CD4-positive, alpha-beta memory T cell (primary cell): ENCODE results near the gene CA7. TPM values are rescaled to one million over a fixed set of nuclear protein-coding genes. Genes with fewer than 3 reads are reported as not detected.
"Not testable (repeated sequence)": the region's sequence is repeated elsewhere in the genome, so short reads cannot be mapped to it uniquely, and the experiment has no call there.

Source experiments
- CTCF ChIA-PET: fragments of 350-600 bp; sonication (Branson Sonifier 250); formaldehyde crosslinking; loops from one replicate; lab custom pipeline; 2021; ENCODE audit warnings: inconsistent platforms; ENCODE audit not compliant: partially characterized antibody; lab: Charles Lee
- POLR2A ChIA-PET: fragments of 350-600 bp; sonication (Branson Sonifier 250); formaldehyde crosslinking; loops from one replicate; lab custom pipeline; 2021; ENCODE audit not compliant: partially characterized antibody; lab: Charles Lee
- DNase-seq, 5 donors: peaks; one replicate each; pipeline versions ENCODE4 v3.0.0 to v3.0.0-alpha.2; 2020 to 2022; ENCODE audit warnings: mixed read lengths in 1 of 5
- H3K27ac ChIP-seq: one replicate; pipeline ENCODE4 v1.7.0; 2013; ENCODE audit warnings: low read depth, low read length
- H3K27me3 ChIP-seq: 2 replicates; pipeline ENCODE4 v1.7.0; 2013; ENCODE audit warnings: mild to moderate bottlenecking, low read length, moderate library complexity; ENCODE audit not compliant: insufficient read depth
- H3K36me3 ChIP-seq: 2 replicates; pipeline ENCODE4 v1.7.0; 2013; ENCODE audit warnings: mild to moderate bottlenecking, low read length, moderate library complexity; ENCODE audit not compliant: insufficient read depth
- H3K4me1 ChIP-seq: 2 replicates; pipeline ENCODE4 v1.7.0; 2013; ENCODE audit warnings: mild to moderate bottlenecking, low read length, moderate library complexity; ENCODE audit not compliant: insufficient read depth
- H3K4me3 ChIP-seq, 2 donors: one replicate each; pipeline ENCODE4 v1.7.0; 2013; ENCODE audit warnings: low read length in 2 of 2, mild to moderate bottlenecking in 1 of 2
- H3K9me3 ChIP-seq, 2 donors: one replicate each; pipeline ENCODE4 v1.7.0; 2013; ENCODE audit warnings: low read length in 2 of 2, control low read depth in 1 of 2; ENCODE audit not compliant: control insufficient read depth in 1 of 2
- H3K27ac Mint-ChIP-seq, 7 donors: one replicate each; pipeline ENCODE4 v1.8.0; 2020 to 2021; ENCODE audit warnings: mixed read lengths in 7 of 7, mild to moderate bottlenecking in 6 of 7, inconsistent platforms in 3 of 7, moderate library complexity in 3 of 7
- H3K27me3 Mint-ChIP-seq, 2 donors: one replicate each; pipeline ENCODE4 v1.8.0; 2020 to 2021; ENCODE audit warnings: mixed read lengths in 2 of 2
- H3K36me3 Mint-ChIP-seq, 2 donors: one replicate each; pipeline ENCODE4 v1.8.0; 2020 to 2021; ENCODE audit warnings: mixed read lengths in 2 of 2, inconsistent platforms in 1 of 2, mild to moderate bottlenecking in 1 of 2
- H3K4me1 Mint-ChIP-seq, 4 donors: one replicate each; pipeline ENCODE4 v1.8.0; 2020 to 2021; ENCODE audit warnings: mixed read lengths in 4 of 4, mild to moderate bottlenecking in 1 of 4
- H3K4me3 Mint-ChIP-seq, 8 donors: one replicate each; pipeline ENCODE4 v1.8.0; 2020 to 2021; ENCODE audit warnings: mixed read lengths in 8 of 8, mild to moderate bottlenecking in 7 of 8, moderate library complexity in 6 of 8, inconsistent platforms in 3 of 8
- H3K9me3 Mint-ChIP-seq, 8 donors: one replicate each; pipeline ENCODE4 v1.8.0; 2020 to 2021; ENCODE audit warnings: mixed read lengths in 8 of 8, mild to moderate bottlenecking in 5 of 8, inconsistent platforms in 3 of 8, moderate library complexity in 1 of 8
- intact Hi-C: fragments of 100-400 bp; cut with micrococcal nuclease; formaldehyde crosslinking; loops from one replicate; pipeline ENCODE4 v1.15.1; 2023
- polyA plus RNA-seq, 2 donors: library from polyadenylated mRNA; unstranded; fragments of 300-500 nt; fragmentation: Illumina TruSeq; gene quantifications; one replicate each; pipeline ENCODE4 v1.2.3, GENCODE V29; 2021
- total RNA-seq, 2 experiments: library from RNA; stranded (reverse); gene quantifications; one replicate each; pipeline ENCODE4 v1.2.3, GENCODE V29; 2021

The CA7 gene
- total and polyA plus RNA-seq, 4 experiments from 2014 or later: not detected

- H3K27me3 Mint-ChIP-seq: no peaks in the 10 kb centered on the region
- Histone ChIP-seq H3K36me3 (no peaks in the 10 kb centered on the region), H3K4me3 (no peak overlapping the region), H3K27ac (no peak overlapping the region), H3K4me1 (no peaks in the 10 kb centered on the region), H3K27me3 (no peaks in the 10 kb centered on the region), H3K9me3 (no peaks in the 10 kb centered on the region)
- H3K9me3 Mint-ChIP-seq: no peaks in the 10 kb centered on the region
- peak overlapping the region in 1 of 7 donors; percentile 57 for H3K27ac Mint-ChIP-seq
- no peak overlapping the region for H3K4me3 Mint-ChIP-seq
- H3K4me1 Mint-ChIP-seq: no peaks in the 10 kb centered on the region
- DNase-seq: no peak
- intact Hi-C loops: no loop called here
- POLR2A ChIA-PET: no interaction called here
- H3K36me3 Mint-ChIP-seq: no peaks in the 10 kb centered on the region
- CTCF ChIA-PET: interaction anchor here (2.5 kb wide), 1 partner anchor 9 kb away, joined by 9 read pairs; no protein-coding TSS in a partner anchor
These were observed 14.7 kb downstream of the CA7 start for GRCh38 chr16:66858740-66859396.

GRCh38 chr16:66859397-66860068 lies 15.3 kb downstream of the CA7 start:
- H3K9me3 ChIP-seq: no peaks in the 10 kb centered on the region
- H3K36me3 ChIP-seq: no peaks in the 10 kb centered on the region
- no peak for DNase-seq
- H3K4me1 ChIP-seq: no peaks in the 10 kb centered on the region
- Mint-ChIP-seq H3K36me3 (no peaks in the 10 kb centered on the region), H3K27me3 (no peaks in the 10 kb centered on the region), H3K4me3 (no peak overlapping the region), H3K4me1 (no peaks in the 10 kb centered on the region), H3K9me3 (no peaks in the 10 kb centered on the region), H3K27ac (peak overlapping the region in 3 of 7 donors; percentile 10 to 57 (median 23))
- H3K4me3 ChIP-seq: no peak overlapping the region
- POLR2A ChIA-PET: interaction anchor here (1.2 kb wide), 1 partner anchor 29 kb away, joined by 3 read pairs; the partner anchor contains the start of gene NAE1
- intact Hi-C loops: no loop called here
- H3K27ac ChIP-seq: no peak overlapping the region
- H3K27me3 ChIP-seq: no peaks in the 10 kb centered on the region
- CTCF ChIA-PET: interaction anchor here (0.7 to 2.5 kb wide), 7 partner anchors 8 to 296 kb away, joined by 3 to 10 read pairs (median 7); partner anchors contain the start of gene NAE1

GRCh38 chr16:66862023-66862520 lies 17.9 kb downstream of the CA7 start:
- ChIA-PET POLR2A (interaction anchor here (1.2 kb wide), 1 partner anchor 10 kb away, joined by 3 read pairs; no protein-coding TSS in a partner anchor), CTCF (interaction anchor here (0.8 to 2.8 kb wide), 5 partner anchors 9 to 110 kb away, joined by 3 to 11 read pairs (median 5); partner anchors contain the start of genes DYNC1LI2 and NAE1)
- H3K4me1 ChIP-seq: no peaks in the 10 kb centered on the region
- Mint-ChIP-seq H3K27me3 (no peaks in the 10 kb centered on the region), H3K9me3 (no peaks in the 10 kb centered on the region), H3K4me1 (no peaks in the 10 kb centered on the region), H3K4me3 (no peak overlapping the region), H3K27ac (no peak overlapping the region), H3K36me3 (no peaks in the 10 kb centered on the region)
- H3K27me3 ChIP-seq: no peaks in the 10 kb centered on the region
- no peaks in the 10 kb centered on the region for H3K36me3 ChIP-seq
- H3K27ac ChIP-seq: no peak overlapping the region
- intact Hi-C loops: no loop called here
- H3K9me3 ChIP-seq: no peaks in the 10 kb centered on the region
- no peak overlapping the region for H3K4me3 ChIP-seq
- no peak for DNase-seq

- H3K27ac ChIP-seq: no peak overlapping the region
- Mint-ChIP-seq H3K27ac (no peak overlapping the region), H3K36me3 (no peaks in the 10 kb centered on the region), H3K4me1 (peaks cover 2 to 7% (median 3%) of the 10 kb centered on the region in 4 donors), H3K27me3 (no peaks in the 10 kb centered on the region), H3K9me3 (no peaks in the 10 kb centered on the region), H3K4me3 (no peak overlapping the region)
- no peaks in the 10 kb centered on the region for H3K36me3 ChIP-seq
- ChIA-PET POLR2A (no interaction called here), CTCF (interaction anchor here (2.8 kb wide), 1 partner anchor 9 kb away, joined by 11 read pairs; no protein-coding TSS in a partner anchor)
- H3K4me3 ChIP-seq: no peak overlapping the region
- H3K9me3 ChIP-seq: no peaks in the 10 kb centered on the region
- peaks cover 5% of the 10 kb centered on the region for H3K4me1 ChIP-seq
- no peaks in the 10 kb centered on the region for H3K27me3 ChIP-seq
- DNase-seq: no peak
- intact Hi-C loops: no loop called here
These were observed 19.5 kb downstream of the CA7 start for GRCh38 chr16:66863707-66864106.

- Mint-ChIP-seq H3K4me1 (peaks cover 17 to 27% (median 20%) of the 10 kb centered on the region in 4 donors), H3K36me3 (no peaks in the 10 kb centered on the region), H3K27me3 (no peaks in the 10 kb centered on the region), H3K27ac (no peak overlapping the region), H3K4me3 (no peak overlapping the region), H3K9me3 (no peaks in the 10 kb centered on the region)
- ChIA-PET POLR2A (interaction anchor here (1.0 kb wide), 1 partner anchor 10 kb away, joined by 4 read pairs; no protein-coding TSS in a partner anchor), CTCF (interaction anchor here (0.7 to 5.5 kb wide), 8 partner anchors 9 to 463 kb away, joined by 3 to 95 read pairs (median 7); partner anchors contain the start of genes NAE1 and PDP2)
- no peak for DNase-seq
- no peaks in the 10 kb centered on the region for H3K27me3 ChIP-seq
- no peaks in the 10 kb centered on the region for H3K36me3 ChIP-seq
- H3K27ac ChIP-seq: no peak overlapping the region
- H3K4me3 ChIP-seq: no peak overlapping the region
- no peaks in the 10 kb centered on the region for H3K9me3 ChIP-seq
- peaks cover 19% of the 10 kb centered on the region for H3K4me1 ChIP-seq
- intact Hi-C loops: loop anchor here (5.0 kb wide), 1 partner anchor 512 kb away; no protein-coding TSS in a partner anchor
These were observed 25.2 kb downstream of the CA7 start for GRCh38 chr16:66869424-66869823.

- not testable (repeated sequence) for H3K27me3 Mint-ChIP-seq
- H3K4me3 Mint-ChIP-seq: peak overlapping the region in 1 of 8 donors; percentile 34
- H3K27ac Mint-ChIP-seq: peak overlapping the region in 3 of 7 donors; percentile 19 to 61 (median 46)
These were observed 27.1 kb downstream of the CA7 start for GRCh38 chr16:66871363-66871762.

More at GRCh38 chr16:66871363-66871762, 27.1 kb downstream of the CA7 start:
- H3K9me3 ChIP-seq, H3K27me3 ChIP-seq, H3K27ac ChIP-seq, H3K36me3 Mint-ChIP-seq, H3K36me3 ChIP-seq, intact Hi-C loops, H3K4me3 ChIP-seq, H3K9me3 Mint-ChIP-seq, DNase-seq, POLR2A ChIA-PET: not testable (repeated sequence)
- peaks cover 27% of the 10 kb centered on the region for H3K4me1 ChIP-seq
- CTCF ChIA-PET: interaction anchor here (1.7 to 2.6 kb wide), 4 partner anchors 9 to 47 kb away, joined by 7 to 20 read pairs (median 10); partner anchors contain the start of genes NAE1 and PDP2
- H3K4me1 Mint-ChIP-seq: peaks cover 19 to 39% (median 23%) of the 10 kb centered on the region in 4 donors
